ENCODE measurements around the gene INHBE.
A peak's percentile ranks its signal among the peaks of the same experiment; 100 is the strongest.
"Not testable (repeated sequence)": the region's sequence is repeated elsewhere in the genome, so short reads cannot be mapped to it uniquely, and the experiment has no call there.

The INHBE gene

GRCh38 chr12:57476993-57477709, 22.0 kb downstream of the INHBE start:
- DNase-seq = no peak

- no peak for DNase-seq
Observed at GRCh38 chr12:57477710-57478681, 22.9 kb downstream of the INHBE start.

- DNase-seq = no peak
Observed at GRCh38 chr12:57479043-57479375, 23.9 kb downstream of the INHBE start.

GRCh38 chr12:57479376-57480115, 24.4 kb downstream of the INHBE start, which contains the start of gene ARHGAP9:
TSS of gene ARHGAP9 (minus strand) at chr12:57479866. CDS start at chr12:57479406, 460 bp downstream.
- no peak for DNase-seq

- no peak for DNase-seq
Observed at GRCh38 chr12:57481671-57482070, 26.6 kb downstream of the INHBE start.

- DNase-seq = no peak
Observed at GRCh38 chr12:57483466-57483865, 28.4 kb downstream of the INHBE start.

GRCh38 chr12:57485695-57486094, 30.6 kb downstream of the INHBE start:
- DNase-seq = no peak

GRCh38 chr12:57487055-57487596, 32.0 kb downstream of the INHBE start:
- DNase-seq = no peak

- DNase-seq = peak; percentile 100
Observed at GRCh38 chr12:57487597-57488401, 32.7 kb downstream of the INHBE start, which contains the start of gene MARS1. TSS of gene MARS1 (plus strand) at chr12:57488068. CDS start at chr12:57488091, 23 bp downstream.

GRCh38 chr12:57488402-57489156, 33.5 kb downstream of the INHBE start:
- no peak for DNase-seq

GRCh38 chr12:57489157-57489641, 34.1 kb downstream of the INHBE start:
- DNase-seq = no peak

- no peak for DNase-seq
Observed at GRCh38 chr12:57490126-57490525, 35.0 kb downstream of the INHBE start.

GRCh38 chr12:57491393-57492280, 36.5 kb downstream of the INHBE start:
- no peak for DNase-seq

- DNase-seq = not testable (repeated sequence)
Observed at GRCh38 chr12:57495051-57495701, 40.1 kb downstream of the INHBE start.

GRCh38 chr12:57496822-57497221, 41.7 kb downstream of the INHBE start:
- no peak for DNase-seq

- no peak for DNase-seq
Observed at GRCh38 chr12:57497223-57498131, 42.4 kb downstream of the INHBE start.

GRCh38 chr12:57498132-57498502, 43.0 kb downstream of the INHBE start:
- no peak for DNase-seq

- no peak for DNase-seq
Observed at GRCh38 chr12:57498571-57498970, 43.5 kb downstream of the INHBE start.
